WTC11 (cell line): ENCODE results near the gene PCSK5. TPM values are rescaled to one million over a fixed set of nuclear protein-coding genes. Genes with fewer than 3 reads are reported as not detected.

Source experiments
- ATAC-seq: fragments of 200-7000 bp; cut with Tn5 transposase; 2 replicates; pipeline ENCODE4 v1.10.0; 2021; ENCODE audit warnings: mild to moderate bottlenecking, moderate library complexity
- CTCF ChIA-PET: fragments of 300-600 bp; sonication (Branson Sonifier 250); formaldehyde crosslinking; loops from one replicate; lab custom pipeline; 2021; ENCODE audit warnings: antibody characterized with exemption; lab: Charles Lee
- POLR2A ChIA-PET: fragments of 350-600 bp; sonication (Branson Sonifier 250); formaldehyde crosslinking; loops from one replicate; lab custom pipeline; 2021; ENCODE audit warnings: antibody characterized with exemption; lab: Charles Lee
- DNase-seq: peaks from one replicate; pipeline ENCODE4 v3.0.0; 2021; ENCODE audit warnings: low spot score
- H3K27ac Mint-ChIP-seq: 2 replicates; pipeline ENCODE4 v1.8.0; 2021; ENCODE audit warnings: mixed read lengths
- H3K27me3 Mint-ChIP-seq: 2 replicates; pipeline ENCODE4 v1.8.0; 2021; ENCODE audit warnings: low read depth, mild to moderate bottlenecking, moderate library complexity, mixed read lengths
- H3K36me3 Mint-ChIP-seq: 2 replicates; pipeline ENCODE4 v1.8.0; 2021; ENCODE audit warnings: mixed read lengths
- H3K4me1 Mint-ChIP-seq: 2 replicates; pipeline ENCODE4 v1.8.0; 2022; ENCODE audit warnings: mixed read lengths
- H3K4me3 Mint-ChIP-seq: 2 replicates; pipeline ENCODE4 v1.8.0; 2021; ENCODE audit warnings: mild to moderate bottlenecking, moderate library complexity, mixed read lengths
- H3K9me3 Mint-ChIP-seq: 2 replicates; pipeline ENCODE4 v1.8.0; 2021; ENCODE audit warnings: mixed read lengths
- E2F4 ChIP-seq: sonication (generic); formaldehyde crosslinking; IDR thresholded peaks from 2 replicates; pipeline ENCODE4 v1.8.1; 2022; ENCODE audit warnings: low read depth, mild to moderate bottlenecking, moderate library complexity, missing genetic modification reagents, borderline replicate concordance
- ETV6 ChIP-seq: sonication (generic); formaldehyde crosslinking; IDR thresholded peaks from 2 replicates; pipeline ENCODE4 v1.8.1; 2022; ENCODE audit warnings: mild to moderate bottlenecking, missing genetic modification reagents
- FOXP1 ChIP-seq: sonication (generic); formaldehyde crosslinking; IDR thresholded peaks from 2 replicates; pipeline ENCODE4 v1.8.0; 2022; ENCODE audit warnings: missing genetic modification reagents, mild to moderate bottlenecking, moderate library complexity, borderline replicate concordance
- GRHL2 ChIP-seq: fragments of 250-450 bp; sonication (Bioruptor Pico); IDR thresholded peaks from 2 replicates; pipeline ENCODE4 v1.8.0; 2022; ENCODE audit warnings: mild to moderate bottlenecking, moderate library complexity; ENCODE audit not compliant: insufficient replicate concordance, severe bottlenecking
- IRF2 ChIP-seq: sonication (generic); formaldehyde crosslinking; IDR thresholded peaks from 2 replicates; pipeline ENCODE4 v1.8.0; 2022; ENCODE audit warnings: low read depth, missing genetic modification reagents, borderline replicate concordance
- JUN ChIP-seq: sonication (generic); formaldehyde crosslinking; IDR thresholded peaks from 2 replicates; pipeline ENCODE4 v1.8.0; 2023; ENCODE audit warnings: mild to moderate bottlenecking, missing genetic modification reagents
- NFYB ChIP-seq: sonication (generic); formaldehyde crosslinking; conservative IDR thresholded peaks from 2 replicates; pipeline ENCODE4 v1.8.0; 2022; ENCODE audit warnings: low read depth, missing genetic modification reagents
- NR1H2 ChIP-seq: sonication (generic); formaldehyde crosslinking; IDR thresholded peaks from 2 replicates; pipeline ENCODE4 v1.9.0; 2021; ENCODE audit warnings: mild to moderate bottlenecking, moderate library complexity, missing genetic modification reagents
- NR2C2 ChIP-seq: sonication (generic); formaldehyde crosslinking; IDR thresholded peaks from 2 replicates; pipeline ENCODE4 v1.8.0; 2022; ENCODE audit warnings: mild to moderate bottlenecking, missing genetic modification reagents
- SMAD4 ChIP-seq: sonication (generic); formaldehyde crosslinking; IDR thresholded peaks from 2 replicates; pipeline ENCODE4 v1.8.0; 2022; ENCODE audit warnings: mild to moderate bottlenecking, missing genetic modification reagents
- SOX15 ChIP-seq: fragments of 250-450 bp; sonication (Bioruptor Pico); IDR thresholded peaks from 2 replicates; pipeline ENCODE4 v1.9.0; 2021; ENCODE audit warnings: mild to moderate bottlenecking
- TP53 ChIP-seq: sonication (generic); formaldehyde crosslinking; IDR thresholded peaks from 2 replicates; pipeline ENCODE4 v1.8.1; 2023; ENCODE audit warnings: mild to moderate bottlenecking, missing genetic modification reagents
- ZBTB21 ChIP-seq: sonication (generic); formaldehyde crosslinking; IDR thresholded peaks from 2 replicates; pipeline ENCODE4 v1.8.1; 2023; ENCODE audit warnings: mild to moderate bottlenecking, missing genetic modification reagents, borderline replicate concordance
- ZNF423 ChIP-seq: fragments of 250-450 bp; sonication (Bioruptor Pico); IDR thresholded peaks from 2 replicates; pipeline ENCODE4 v2.1.2; 2022; ENCODE audit warnings: mild to moderate bottlenecking, moderate library complexity
- ZNF425 ChIP-seq: fragments of 250-450 bp; sonication (Bioruptor Pico); conservative IDR thresholded peaks from 2 replicates; pipeline ENCODE4 v1.9.0; 2021; ENCODE audit warnings: mild to moderate bottlenecking
- total RNA-seq: library from RNA; stranded (reverse); gene quantifications from 3 replicates; pipeline ENCODE4 v1.2.3, GENCODE V29; 2021
- TF ChIP-seq, protein P1 (sequence below): sonication (generic); formaldehyde crosslinking; IDR thresholded peaks from 2 replicates; pipeline ENCODE4 v1.8.0; 2022; ENCODE audit warnings: mild to moderate bottlenecking, missing genetic modification reagents
- TF ChIP-seq, protein P2 (sequence below): sonication (generic); formaldehyde crosslinking; IDR thresholded peaks from 2 replicates; pipeline ENCODE4 v1.8.0; 2023; ENCODE audit warnings: missing genetic modification reagents
- TF ChIP-seq, protein P3 (sequence below): fragments of 200-600 bp; IDR thresholded peaks from 2 replicates; pipeline ENCODE4 v1.8.0; 2022; ENCODE audit warnings: antibody characterized with exemption
- TF ChIP-seq, protein P4 (sequence below): fragments of 250-450 bp; sonication (Bioruptor Pico); IDR thresholded peaks from 2 replicates; pipeline ENCODE4 v1.9.0; 2021; ENCODE audit warnings: moderate library complexity, mild to moderate bottlenecking, inconsistent platforms, borderline replicate concordance
- TF ChIP-seq, protein P5 (sequence below): sonication (generic); formaldehyde crosslinking; IDR thresholded peaks from 2 replicates; pipeline ENCODE4 v1.8.1; 2022; ENCODE audit warnings: missing genetic modification reagents, borderline replicate concordance

Gene PCSK5
- total RNA-seq, 1 experiment from 2014 or later, result 30.6 TPM

GRCh38 chr9:75933982-75934381 is 43.5 kb downstream of the PCSK5 start (continued):
- TF ChIP-seq ZNF423 (CRISPR knock-in tag) (no peak), NR1H2 (CRISPR knock-in tag) (no peak)
- TF ChIP-seq, protein P1, sequence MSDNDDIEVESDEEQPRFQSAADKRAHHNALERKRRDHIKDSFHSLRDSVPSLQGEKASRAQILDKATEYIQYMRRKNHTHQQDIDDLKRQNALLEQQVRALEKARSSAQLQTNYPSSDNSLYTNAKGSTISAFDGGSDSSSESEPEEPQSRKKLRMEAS (CRISPR knock-in tag), result no peak
- TF ChIP-seq, protein P2, sequence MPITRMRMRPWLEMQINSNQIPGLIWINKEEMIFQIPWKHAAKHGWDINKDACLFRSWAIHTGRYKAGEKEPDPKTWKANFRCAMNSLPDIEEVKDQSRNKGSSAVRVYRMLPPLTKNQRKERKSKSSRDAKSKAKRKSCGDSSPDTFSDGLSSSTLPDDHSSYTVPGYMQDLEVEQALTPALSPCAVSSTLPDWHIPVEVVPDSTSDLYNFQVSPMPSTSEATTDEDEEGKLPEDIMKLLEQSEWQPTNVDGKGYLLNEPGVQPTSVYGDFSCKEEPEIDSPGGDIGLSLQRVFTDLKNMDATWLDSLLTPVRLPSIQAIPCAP (CRISPR knock-in tag), result no peak

DNA sequence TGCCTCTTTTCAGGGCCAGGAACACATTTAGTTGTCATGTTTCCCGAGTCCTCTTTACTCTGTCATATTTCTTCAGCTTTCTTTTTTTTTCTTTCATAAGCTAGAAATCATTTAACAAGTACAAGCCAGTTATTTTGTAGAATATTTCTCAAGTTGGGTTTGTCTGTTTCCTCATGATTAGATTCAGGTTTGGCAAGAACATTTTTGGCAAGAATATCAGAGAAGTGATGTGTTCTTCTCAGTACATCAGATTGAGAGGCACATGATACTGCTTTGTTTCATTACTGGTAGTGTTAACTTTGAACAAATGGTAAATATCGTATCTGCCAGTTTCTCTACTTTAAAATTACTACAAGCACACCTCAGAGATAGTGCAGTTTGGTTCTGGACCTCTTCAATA is 45.1 kb downstream of the PCSK5 start:
- Mint-ChIP-seq H3K4me1 (peaks cover 35% of the 10 kb centered on the region), H3K4me3 (no peak overlapping the region), H3K27me3 (no peaks in the 10 kb centered on the region), H3K27ac (no peak overlapping the region), H3K36me3 (peaks cover 26% of the 10 kb centered on the region), H3K9me3 (no peaks in the 10 kb centered on the region)
- POLR2A ChIA-PET, result no interaction called here
- ATAC-seq (no peak), DNase-seq (no peak)
- CTCF ChIA-PET, result no interaction called here
- TF ChIP-seq SOX15, result no peak
- no peak for TF ChIP-seq NR2C2
- TF ChIP-seq JUN (CRISPR knock-in tag), result no peak
- TF ChIP-seq E2F4, result no peak
- no peak for TF ChIP-seq FOXP1
- TF ChIP-seq, protein P3, sequence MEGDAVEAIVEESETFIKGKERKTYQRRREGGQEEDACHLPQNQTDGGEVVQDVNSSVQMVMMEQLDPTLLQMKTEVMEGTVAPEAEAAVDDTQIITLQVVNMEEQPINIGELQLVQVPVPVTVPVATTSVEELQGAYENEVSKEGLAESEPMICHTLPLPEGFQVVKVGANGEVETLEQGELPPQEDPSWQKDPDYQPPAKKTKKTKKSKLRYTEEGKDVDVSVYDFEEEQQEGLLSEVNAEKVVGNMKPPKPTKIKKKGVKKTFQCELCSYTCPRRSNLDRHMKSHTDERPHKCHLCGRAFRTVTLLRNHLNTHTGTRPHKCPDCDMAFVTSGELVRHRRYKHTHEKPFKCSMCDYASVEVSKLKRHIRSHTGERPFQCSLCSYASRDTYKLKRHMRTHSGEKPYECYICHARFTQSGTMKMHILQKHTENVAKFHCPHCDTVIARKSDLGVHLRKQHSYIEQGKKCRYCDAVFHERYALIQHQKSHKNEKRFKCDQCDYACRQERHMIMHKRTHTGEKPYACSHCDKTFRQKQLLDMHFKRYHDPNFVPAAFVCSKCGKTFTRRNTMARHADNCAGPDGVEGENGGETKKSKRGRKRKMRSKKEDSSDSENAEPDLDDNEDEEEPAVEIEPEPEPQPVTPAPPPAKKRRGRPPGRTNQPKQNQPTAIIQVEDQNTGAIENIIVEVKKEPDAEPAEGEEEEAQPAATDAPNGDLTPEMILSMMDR, result no peak
- no peak for TF ChIP-seq SMAD4
- TF ChIP-seq ETV6 (CRISPR knock-in tag), result no peak
- no peak for TF ChIP-seq NFYB (CRISPR knock-in tag)
- TF ChIP-seq, protein P4, sequence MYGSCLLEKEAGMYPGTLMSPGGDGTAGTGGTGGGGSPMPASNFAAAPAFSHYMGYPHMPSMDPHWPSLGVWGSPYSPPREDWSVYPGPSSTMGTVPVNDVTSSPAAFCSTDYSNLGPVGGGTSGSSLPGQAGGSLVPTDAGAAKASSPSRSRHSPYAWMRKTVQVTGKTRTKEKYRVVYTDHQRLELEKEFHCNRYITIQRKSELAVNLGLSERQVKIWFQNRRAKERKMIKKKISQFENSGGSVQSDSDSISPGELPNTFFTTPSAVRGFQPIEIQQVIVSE (CRISPR knock-in tag), result no peak
- TF ChIP-seq ZNF425 (CRISPR knock-in tag), result no peak
- no peak for TF ChIP-seq ZBTB21
- TF ChIP-seq TP53 (CRISPR knock-in tag), result no peak
- TF ChIP-seq IRF2, result no peak
- TF ChIP-seq, protein P5, sequence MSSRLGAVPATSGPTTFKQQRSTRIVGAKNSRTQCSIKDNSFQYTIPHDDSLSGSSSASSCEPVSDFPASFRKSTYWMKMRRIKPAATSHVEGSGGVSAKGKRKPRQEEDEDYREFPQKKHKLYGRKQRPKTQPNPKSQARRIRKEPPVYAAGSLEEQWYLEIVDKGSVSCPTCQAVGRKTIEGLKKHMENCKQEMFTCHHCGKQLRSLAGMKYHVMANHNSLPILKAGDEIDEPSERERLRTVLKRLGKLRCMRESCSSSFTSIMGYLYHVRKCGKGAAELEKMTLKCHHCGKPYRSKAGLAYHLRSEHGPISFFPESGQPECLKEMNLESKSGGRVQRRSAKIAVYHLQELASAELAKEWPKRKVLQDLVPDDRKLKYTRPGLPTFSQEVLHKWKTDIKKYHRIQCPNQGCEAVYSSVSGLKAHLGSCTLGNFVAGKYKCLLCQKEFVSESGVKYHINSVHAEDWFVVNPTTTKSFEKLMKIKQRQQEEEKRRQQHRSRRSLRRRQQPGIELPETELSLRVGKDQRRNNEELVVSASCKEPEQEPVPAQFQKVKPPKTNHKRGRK, result no peak
- no peak for TF ChIP-seq GRHL2 (CRISPR knock-in tag)
